ENCODE results near the gene SPNS2. TPM values are rescaled to one million over a fixed set of nuclear protein-coding genes. Genes with fewer than 3 reads are reported as not detected.

Gene SPNS2
- total and polyA plus RNA-seq, 4 donors: 4.0 to 9.0 (median 5.2) TPM

DNA sequence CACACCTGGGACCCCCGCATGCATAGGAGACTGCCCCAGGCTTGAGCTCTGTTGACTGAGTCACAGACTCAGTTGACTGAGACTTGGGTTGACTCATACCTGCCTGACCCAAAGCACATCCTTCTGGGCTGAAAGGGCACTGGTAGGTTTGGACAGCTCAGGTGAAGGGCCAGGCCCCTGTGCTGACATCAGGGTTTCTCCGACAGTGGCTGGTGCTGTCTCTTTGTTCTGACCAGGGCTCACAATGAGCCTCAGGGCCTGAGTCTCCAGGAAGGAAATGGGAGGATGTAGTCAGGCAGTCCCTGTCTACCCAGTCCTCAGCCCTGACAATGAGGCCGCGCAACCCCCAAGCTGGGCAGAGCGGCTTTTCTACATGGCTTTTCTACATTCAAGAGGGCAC, 6.5 kb downstream of the SPNS2 start:
- no peak for DNase-seq (ENCODE audit: low spot score)
- Histone ChIP-seq H3K36me3 (ENCODE audit: control insufficient read depth in 4 of 4, insufficient read depth in 3 of 4, low read depth in 1 of 4, low read length in 3 of 4) (no peaks in the 10 kb centered on the region), H3K9ac (ENCODE audit: low read depth in 1 of 2, low read length in 2 of 2) (no peak overlapping the region), H3K4me1 (ENCODE audit: control insufficient read depth in 4 of 4, insufficient read depth in 4 of 4, low read length in 3 of 4) (peaks cover 1 to 12% (median 4%) of the 10 kb centered on the region in 4 donors), H3K27ac (ENCODE audit: low read depth in 1 of 2, low read length in 2 of 2) (no peak overlapping the region), H3K27me3 (ENCODE audit: control insufficient read depth in 4 of 4, insufficient read depth in 4 of 4, low read length in 3 of 4) (no peaks in the 10 kb centered on the region), H3K4me3 (ENCODE audit: low read depth in 1 of 3, low read length in 3 of 3) (no peak overlapping the region), H3K9me3 (ENCODE audit: control insufficient read depth in 4 of 4, low read length in 3 of 4) (no peaks in the 10 kb centered on the region)
- TF ChIP-seq, protein P1, sequence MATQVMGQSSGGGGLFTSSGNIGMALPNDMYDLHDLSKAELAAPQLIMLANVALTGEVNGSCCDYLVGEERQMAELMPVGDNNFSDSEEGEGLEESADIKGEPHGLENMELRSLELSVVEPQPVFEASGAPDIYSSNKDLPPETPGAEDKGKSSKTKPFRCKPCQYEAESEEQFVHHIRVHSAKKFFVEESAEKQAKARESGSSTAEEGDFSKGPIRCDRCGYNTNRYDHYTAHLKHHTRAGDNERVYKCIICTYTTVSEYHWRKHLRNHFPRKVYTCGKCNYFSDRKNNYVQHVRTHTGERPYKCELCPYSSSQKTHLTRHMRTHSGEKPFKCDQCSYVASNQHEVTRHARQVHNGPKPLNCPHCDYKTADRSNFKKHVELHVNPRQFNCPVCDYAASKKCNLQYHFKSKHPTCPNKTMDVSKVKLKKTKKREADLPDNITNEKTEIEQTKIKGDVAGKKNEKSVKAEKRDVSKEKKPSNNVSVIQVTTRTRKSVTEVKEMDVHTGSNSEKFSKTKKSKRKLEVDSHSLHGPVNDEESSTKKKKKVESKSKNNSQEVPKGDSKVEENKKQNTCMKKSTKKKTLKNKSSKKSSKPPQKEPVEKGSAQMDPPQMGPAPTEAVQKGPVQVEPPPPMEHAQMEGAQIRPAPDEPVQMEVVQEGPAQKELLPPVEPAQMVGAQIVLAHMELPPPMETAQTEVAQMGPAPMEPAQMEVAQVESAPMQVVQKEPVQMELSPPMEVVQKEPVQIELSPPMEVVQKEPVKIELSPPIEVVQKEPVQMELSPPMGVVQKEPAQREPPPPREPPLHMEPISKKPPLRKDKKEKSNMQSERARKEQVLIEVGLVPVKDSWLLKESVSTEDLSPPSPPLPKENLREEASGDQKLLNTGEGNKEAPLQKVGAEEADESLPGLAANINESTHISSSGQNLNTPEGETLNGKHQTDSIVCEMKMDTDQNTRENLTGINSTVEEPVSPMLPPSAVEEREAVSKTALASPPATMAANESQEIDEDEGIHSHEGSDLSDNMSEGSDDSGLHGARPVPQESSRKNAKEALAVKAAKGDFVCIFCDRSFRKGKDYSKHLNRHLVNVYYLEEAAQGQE (IDR thresholded peaks at IDR 0.05): no peak
- TF ChIP-seq FOXA2 (IDR thresholded peaks at IDR 0.05) (no peak), HNF4A (conservative IDR thresholded peaks at IDR 0.05) (no peak), RXRA (IDR thresholded peaks at IDR 0.05) (no peak), TAF1 (conservative IDR thresholded peaks at IDR 0.05) (no peak), HNF4G (IDR thresholded peaks at IDR 0.05) (no peak), YY1 (IDR thresholded peaks at IDR 0.05) (no peak)
- TF ChIP-seq, protein P2, sequence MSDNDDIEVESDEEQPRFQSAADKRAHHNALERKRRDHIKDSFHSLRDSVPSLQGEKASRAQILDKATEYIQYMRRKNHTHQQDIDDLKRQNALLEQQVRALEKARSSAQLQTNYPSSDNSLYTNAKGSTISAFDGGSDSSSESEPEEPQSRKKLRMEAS (IDR thresholded peaks at IDR 0.05): no peak
- 87% methylated on average over 5 of the region's 5 CpGs for WGBS

DNA sequence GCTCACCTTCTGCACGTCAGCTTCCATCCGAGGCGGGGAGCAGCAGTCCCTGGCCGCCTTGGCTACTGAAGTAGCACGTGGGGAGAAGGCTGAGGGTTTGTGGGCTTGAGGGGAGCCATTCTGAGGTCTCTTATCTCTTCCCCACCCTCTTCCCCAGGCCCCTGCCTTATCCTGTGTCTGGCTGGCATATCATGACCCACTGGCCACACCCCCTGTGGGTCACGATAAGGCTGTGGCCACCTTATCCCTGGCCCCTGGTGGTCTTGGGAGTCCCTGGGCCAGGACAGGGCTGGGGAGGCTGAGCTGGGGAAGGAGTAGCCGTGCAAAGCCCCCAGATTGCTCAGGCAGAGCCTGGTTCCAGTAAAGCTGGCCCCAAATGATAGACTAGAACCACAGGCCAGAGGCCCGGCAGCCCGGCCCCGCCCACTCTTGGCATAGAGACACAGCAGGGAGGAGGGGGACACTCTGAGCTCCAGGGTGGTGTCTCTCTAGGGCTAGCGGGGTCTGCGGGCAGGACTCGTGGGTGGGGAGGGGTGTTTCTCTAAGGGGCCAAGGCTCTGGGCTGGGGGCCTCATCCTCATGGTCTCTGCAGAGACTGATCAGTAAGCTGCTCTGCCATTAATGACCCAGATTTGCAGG, 7.6 kb downstream of the SPNS2 start:
- H3K9ac ChIP-seq (ENCODE audit: low read depth in 1 of 2, low read length in 2 of 2): no peak overlapping the region
- no peaks in the 10 kb centered on the region for H3K36me3 ChIP-seq (ENCODE audit: control insufficient read depth in 4 of 4, insufficient read depth in 3 of 4, low read depth in 1 of 4, low read length in 3 of 4)
- H3K4me3 ChIP-seq (ENCODE audit: low read depth in 1 of 3, low read length in 3 of 3): no peak overlapping the region
- DNase-seq (ENCODE audit: low spot score): no peak
- TF ChIP-seq RXRA (IDR thresholded peaks at IDR 0.05) (no peak), HNF4G (IDR thresholded peaks at IDR 0.05) (no peak), TAF1 (conservative IDR thresholded peaks at IDR 0.05) (no peak)
- TF ChIP-seq, protein P3, sequence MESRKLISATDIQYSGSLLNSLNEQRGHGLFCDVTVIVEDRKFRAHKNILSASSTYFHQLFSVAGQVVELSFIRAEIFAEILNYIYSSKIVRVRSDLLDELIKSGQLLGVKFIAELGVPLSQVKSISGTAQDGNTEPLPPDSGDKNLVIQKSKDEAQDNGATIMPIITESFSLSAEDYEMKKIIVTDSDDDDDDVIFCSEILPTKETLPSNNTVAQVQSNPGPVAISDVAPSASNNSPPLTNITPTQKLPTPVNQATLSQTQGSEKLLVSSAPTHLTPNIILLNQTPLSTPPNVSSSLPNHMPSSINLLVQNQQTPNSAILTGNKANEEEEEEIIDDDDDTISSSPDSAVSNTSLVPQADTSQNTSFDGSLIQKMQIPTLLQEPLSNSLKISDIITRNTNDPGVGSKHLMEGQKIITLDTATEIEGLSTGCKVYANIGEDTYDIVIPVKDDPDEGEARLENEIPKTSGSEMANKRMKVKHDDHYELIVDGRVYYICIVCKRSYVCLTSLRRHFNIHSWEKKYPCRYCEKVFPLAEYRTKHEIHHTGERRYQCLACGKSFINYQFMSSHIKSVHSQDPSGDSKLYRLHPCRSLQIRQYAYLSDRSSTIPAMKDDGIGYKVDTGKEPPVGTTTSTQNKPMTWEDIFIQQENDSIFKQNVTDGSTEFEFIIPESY (IDR thresholded peaks at IDR 0.05): no peak
- no peak overlapping the region for H3K27ac ChIP-seq (ENCODE audit: low read depth in 1 of 2, low read length in 2 of 2)
- 74% methylated on average over 13 of the region's 13 CpGs for WGBS
- H3K4me1 ChIP-seq (ENCODE audit: control insufficient read depth in 4 of 4, insufficient read depth in 4 of 4, low read length in 3 of 4): peaks cover 0 to 12% (median 3%) of the 10 kb centered on the region in 4 donors
- H3K27me3 ChIP-seq (ENCODE audit: control insufficient read depth in 4 of 4, insufficient read depth in 4 of 4, low read length in 3 of 4): no peaks in the 10 kb centered on the region
- H3K9me3 ChIP-seq (ENCODE audit: control insufficient read depth in 4 of 4, low read length in 3 of 4): no peaks in the 10 kb centered on the region

DNA sequence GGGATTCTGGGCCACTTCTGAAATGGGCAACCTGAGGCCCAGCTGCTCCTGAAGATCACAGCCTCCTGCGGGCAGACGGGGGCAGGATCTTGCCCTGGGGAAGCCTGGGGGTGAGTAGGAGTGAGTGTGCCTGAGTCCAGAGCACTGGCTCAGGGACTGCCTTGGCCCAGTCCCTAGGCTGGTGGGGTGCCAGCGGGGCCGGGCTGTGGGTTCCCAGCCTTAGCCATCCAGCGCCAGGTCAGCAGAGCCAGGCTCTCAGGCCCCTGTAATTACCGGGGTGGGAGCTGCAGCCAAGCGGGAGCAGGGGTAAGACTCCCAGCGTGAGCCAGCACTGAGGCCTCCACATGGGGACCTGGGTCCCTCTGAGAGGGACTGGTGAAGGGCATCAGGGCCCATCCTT, 8.2 kb downstream of the SPNS2 start:
- Histone ChIP-seq H3K9me3 (ENCODE audit: control insufficient read depth in 4 of 4, low read length in 3 of 4) (no peaks in the 10 kb centered on the region), H3K27ac (ENCODE audit: low read depth in 1 of 2, low read length in 2 of 2) (no peak overlapping the region), H3K36me3 (ENCODE audit: control insufficient read depth in 4 of 4, insufficient read depth in 3 of 4, low read depth in 1 of 4, low read length in 3 of 4) (no peaks in the 10 kb centered on the region), H3K9ac (ENCODE audit: low read depth in 1 of 2, low read length in 2 of 2) (no peak overlapping the region), H3K4me3 (ENCODE audit: low read depth in 1 of 3, low read length in 3 of 3) (no peak overlapping the region), H3K4me1 (ENCODE audit: control insufficient read depth in 4 of 4, insufficient read depth in 4 of 4, low read length in 3 of 4) (peaks cover 0 to 12% (median 3%) of the 10 kb centered on the region in 4 donors), H3K27me3 (ENCODE audit: control insufficient read depth in 4 of 4, insufficient read depth in 4 of 4, low read length in 3 of 4) (no peaks in the 10 kb centered on the region)
- 83% methylated on average over 8 of the region's 8 CpGs for WGBS
- DNase-seq (ENCODE audit: low spot score): no peak
- TF ChIP-seq RXRA (IDR thresholded peaks at IDR 0.05): no peak
- no peak for TF ChIP-seq JUND (IDR thresholded peaks at IDR 0.05)
- no peak for TF ChIP-seq TAF1 (conservative IDR thresholded peaks at IDR 0.05)
- TF ChIP-seq, protein P1 (IDR thresholded peaks at IDR 0.05): no peak
- TF ChIP-seq, protein P2 (IDR thresholded peaks at IDR 0.05): no peak
- TF ChIP-seq NR2F2 (IDR thresholded peaks at IDR 0.05): no peak
- TF ChIP-seq FOXA1 (IDR thresholded peaks at IDR 0.05): no peak
- no peak for TF ChIP-seq YY1 (IDR thresholded peaks at IDR 0.05)
- TF ChIP-seq, protein P4, sequence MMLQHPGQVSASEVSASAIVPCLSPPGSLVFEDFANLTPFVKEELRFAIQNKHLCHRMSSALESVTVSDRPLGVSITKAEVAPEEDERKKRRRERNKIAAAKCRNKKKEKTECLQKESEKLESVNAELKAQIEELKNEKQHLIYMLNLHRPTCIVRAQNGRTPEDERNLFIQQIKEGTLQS (IDR thresholded peaks at IDR 0.05): no peak
- TF ChIP-seq, protein P5, sequence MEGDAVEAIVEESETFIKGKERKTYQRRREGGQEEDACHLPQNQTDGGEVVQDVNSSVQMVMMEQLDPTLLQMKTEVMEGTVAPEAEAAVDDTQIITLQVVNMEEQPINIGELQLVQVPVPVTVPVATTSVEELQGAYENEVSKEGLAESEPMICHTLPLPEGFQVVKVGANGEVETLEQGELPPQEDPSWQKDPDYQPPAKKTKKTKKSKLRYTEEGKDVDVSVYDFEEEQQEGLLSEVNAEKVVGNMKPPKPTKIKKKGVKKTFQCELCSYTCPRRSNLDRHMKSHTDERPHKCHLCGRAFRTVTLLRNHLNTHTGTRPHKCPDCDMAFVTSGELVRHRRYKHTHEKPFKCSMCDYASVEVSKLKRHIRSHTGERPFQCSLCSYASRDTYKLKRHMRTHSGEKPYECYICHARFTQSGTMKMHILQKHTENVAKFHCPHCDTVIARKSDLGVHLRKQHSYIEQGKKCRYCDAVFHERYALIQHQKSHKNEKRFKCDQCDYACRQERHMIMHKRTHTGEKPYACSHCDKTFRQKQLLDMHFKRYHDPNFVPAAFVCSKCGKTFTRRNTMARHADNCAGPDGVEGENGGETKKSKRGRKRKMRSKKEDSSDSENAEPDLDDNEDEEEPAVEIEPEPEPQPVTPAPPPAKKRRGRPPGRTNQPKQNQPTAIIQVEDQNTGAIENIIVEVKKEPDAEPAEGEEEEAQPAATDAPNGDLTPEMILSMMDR (IDR thresholded peaks at IDR 0.05; ENCODE audit: low read depth, low read length, missing input control): no peak
- TF ChIP-seq EGR1 (IDR thresholded peaks at IDR 0.05; ENCODE audit: low read depth in 2 of 2): no peak
- no peak for TF ChIP-seq HNF4A (conservative IDR thresholded peaks at IDR 0.05)

All from liver (tissue), 9 donors.